HL-60/S4 treated with phorbol 12-myristate 13-acetate at 8.2 ng/mL for 4 days and 3 days (cell line): ENCODE results near the gene PLEKHH2.

Experiments
- in situ Hi-C: fragments of 300-500 bp; cut with MboI; formaldehyde crosslinking; loops from 2 replicates; pipeline ENCODE4 v1.15.0; 2022; ENCODE audit warnings: low sequenced_read_pairs

PLEKHH2 gene

GRCh38 chr2:43758739-43759138 is 121.7 kb downstream of the PLEKHH2 start:
- in situ Hi-C loops = no loop called here

- in situ Hi-C loops = no loop called here
These were observed 122.1 kb downstream of the PLEKHH2 start for GRCh38 chr2:43759195-43759594.

- in situ Hi-C loops = no loop called here
These were observed 125.2 kb downstream of the PLEKHH2 start for GRCh38 chr2:43762286-43762685.

GRCh38 chr2:43763091-43763490 is 126.0 kb downstream of the PLEKHH2 start:
- in situ Hi-C loops = no loop called here

- in situ Hi-C loops = no loop called here
These were observed 127.1 kb downstream of the PLEKHH2 start for GRCh38 chr2:43764086-43764705.

GRCh38 chr2:43766006-43766405 is 128.9 kb downstream of the PLEKHH2 start:
- in situ Hi-C loops = no loop called here

- in situ Hi-C loops = no loop called here
These were observed 137.0 kb downstream of the PLEKHH2 start, which contains the start of gene DYNC2LI1 for GRCh38 chr2:43773876-43774613. Gene DYNC2LI1 (plus strand): TSS chr2:43774039. CDS start chr2:43774139, 100 bp downstream.

- in situ Hi-C loops = no loop called here
These were observed 137.6 kb downstream of the PLEKHH2 start for GRCh38 chr2:43774617-43775016.

- in situ Hi-C loops = no loop called here
These were observed 139.3 kb downstream of the PLEKHH2 start for GRCh38 chr2:43776324-43776723.

- in situ Hi-C loops = no loop called here
These were observed 140.4 kb downstream of the PLEKHH2 start for GRCh38 chr2:43777306-43777926.

- in situ Hi-C loops = no loop called here
These were observed 141.2 kb downstream of the PLEKHH2 start for GRCh38 chr2:43778233-43778632.

GRCh38 chr2:43787895-43788294 is 150.8 kb downstream of the PLEKHH2 start:
- in situ Hi-C loops = no loop called here

- in situ Hi-C loops = no loop called here
These were observed 151.6 kb downstream of the PLEKHH2 start for GRCh38 chr2:43788646-43789045.

GRCh38 chr2:43790147-43790546 is 153.1 kb downstream of the PLEKHH2 start:
- in situ Hi-C loops = no loop called here

- in situ Hi-C loops = no loop called here
These were observed 154.1 kb downstream of the PLEKHH2 start for GRCh38 chr2:43791035-43791765.

GRCh38 chr2:43792653-43793052 is 155.6 kb downstream of the PLEKHH2 start:
- in situ Hi-C loops = no loop called here

GRCh38 chr2:43794956-43795355 is 157.9 kb downstream of the PLEKHH2 start:
- in situ Hi-C loops = no loop called here

GRCh38 chr2:43796206-43796605 is 159.1 kb downstream of the PLEKHH2 start:
- in situ Hi-C loops = no loop called here

- in situ Hi-C loops = no loop called here
These were observed 161.2 kb downstream of the PLEKHH2 start for GRCh38 chr2:43798300-43798699.

GRCh38 chr2:43800894-43801293 is 163.8 kb downstream of the PLEKHH2 start:
- in situ Hi-C loops = no loop called here

- in situ Hi-C loops = no loop called here
These were observed 165.1 kb downstream of the PLEKHH2 start for GRCh38 chr2:43802135-43802534.
